ENCODE data around the gene CUL3. TPM values are rescaled to one million over a fixed set of nuclear protein-coding genes. Genes with fewer than 3 reads are reported as not detected.

The CUL3 gene
- total RNA-seq, 2 donors from 2014 or later: 83.9 to 88.3 TPM

DNA sequence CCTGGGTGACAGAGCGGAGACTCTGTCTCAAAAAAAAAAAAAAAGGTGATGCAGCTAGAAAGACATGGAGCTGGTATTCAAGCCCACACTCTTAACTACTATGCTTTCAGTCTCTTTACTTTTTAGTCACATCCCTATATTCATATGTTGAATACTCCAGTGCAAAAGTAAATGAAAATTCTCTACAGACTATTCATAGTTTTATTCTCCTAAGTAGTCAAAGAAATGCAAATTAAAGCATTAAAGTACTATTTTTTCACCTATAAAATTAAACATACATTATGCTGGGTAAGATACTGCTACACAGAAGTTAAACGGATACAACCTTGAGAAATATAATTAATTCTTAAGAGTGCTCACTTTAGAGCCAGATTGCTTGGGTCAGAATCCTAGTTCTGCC is 7.6 kb downstream of the CUL3 start:
- no peak overlapping the region for H3K9ac ChIP-seq (ENCODE audit: low read depth in 2 of 2, low read length in 2 of 2)
- H3K27me3 ChIP-seq: no peaks in the 10 kb centered on the region
- peaks cover 13% of the 10 kb centered on the region for H3K4me1 ChIP-seq
- no peak for TF ChIP-seq CTCF (IDR thresholded peaks at IDR 0.05)
- DNase-seq: no peak
- H3K9me3 ChIP-seq: no peaks in the 10 kb centered on the region
- intact Hi-C loops (cut with DNase I): loop anchor here (10.0 kb wide), 1 partner anchor 53 kb away; no protein-coding TSS in a partner anchor
- no peak overlapping the region for H3K4me3 ChIP-seq
- no peak overlapping the region for H3K27ac ChIP-seq
- H3K36me3 ChIP-seq: no peaks in the 10 kb centered on the region

DNA sequence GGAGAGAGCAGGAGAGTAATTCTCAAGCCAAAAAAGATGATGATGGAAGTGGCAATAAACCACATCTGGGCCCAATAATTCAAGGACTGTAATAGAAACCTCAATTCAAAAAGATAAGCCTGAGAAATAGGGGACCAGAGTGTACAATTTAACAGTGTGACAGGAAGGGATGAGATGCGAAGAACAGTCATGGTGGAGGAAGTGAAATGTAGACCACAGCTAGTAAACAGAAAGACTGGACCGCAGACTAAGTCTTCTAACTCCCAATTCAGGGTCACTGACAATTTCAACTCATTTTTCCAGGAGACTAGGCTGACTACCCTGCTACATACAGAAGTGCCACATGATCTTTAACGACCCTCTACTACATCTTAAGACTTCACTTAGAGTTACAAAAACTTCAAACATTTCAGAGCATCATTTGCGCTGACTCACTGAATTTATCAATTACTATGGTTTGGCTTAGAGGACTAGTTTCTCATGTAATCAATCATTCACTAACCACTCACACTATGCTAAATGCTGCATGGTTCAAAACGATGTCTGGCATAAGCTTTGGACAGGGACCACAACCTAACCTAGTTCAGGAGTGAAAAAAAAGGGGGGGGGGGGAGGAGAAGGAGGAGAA is 9.0 kb downstream of the CUL3 start:
- no peak overlapping the region for H3K9ac ChIP-seq (ENCODE audit: low read depth in 2 of 2, low read length in 2 of 2)
- no peak overlapping the region for H3K4me3 ChIP-seq
- no peaks in the 10 kb centered on the region for H3K9me3 ChIP-seq
- H3K27me3 ChIP-seq: no peaks in the 10 kb centered on the region
- no peak for DNase-seq
- H3K27ac ChIP-seq: no peak overlapping the region
- no peaks in the 10 kb centered on the region for H3K36me3 ChIP-seq
- H3K4me1 ChIP-seq: peaks cover 13% of the 10 kb centered on the region
- TF ChIP-seq CTCF (IDR thresholded peaks at IDR 0.05): no peak
- intact Hi-C loops (cut with DNase I): loop anchor here (10.0 kb wide), 1 partner anchor 51 kb away; no protein-coding TSS in a partner anchor

DNA sequence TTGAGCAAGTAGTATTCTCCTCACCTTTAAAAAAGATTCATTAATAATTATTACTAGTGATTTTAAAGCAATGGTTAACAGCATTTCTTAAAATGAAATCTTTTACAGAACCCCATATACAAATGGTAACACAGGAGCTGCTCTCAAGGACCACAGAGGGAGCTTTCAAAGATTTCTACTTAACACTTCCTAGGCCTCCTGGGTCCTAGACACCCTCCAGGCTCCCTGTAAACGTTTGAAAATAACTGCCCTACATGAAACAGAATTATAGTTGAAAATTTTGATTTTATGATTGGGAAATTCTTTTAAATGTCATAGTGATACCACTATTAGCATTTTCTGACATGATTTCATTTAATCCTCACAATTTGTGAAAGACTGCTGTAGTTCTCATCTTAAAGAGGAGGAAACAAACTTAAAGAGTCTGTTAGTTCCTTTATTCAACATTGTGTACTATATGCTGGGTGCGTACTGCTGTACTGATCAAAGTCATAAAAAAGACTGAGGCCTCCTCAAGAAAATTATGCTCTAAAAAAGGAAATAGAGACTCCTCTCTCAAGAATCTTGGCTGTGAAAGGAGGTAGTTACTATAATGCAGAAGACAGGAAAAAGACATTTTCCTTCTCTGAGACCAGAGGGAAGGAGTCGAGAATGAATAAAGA is 10.6 kb downstream of the CUL3 start:
- DNase-seq: no peak
- Histone ChIP-seq H3K27me3 (no peaks in the 10 kb centered on the region), H3K36me3 (no peaks in the 10 kb centered on the region), H3K9ac (ENCODE audit: low read depth in 2 of 2, low read length in 2 of 2) (no peak overlapping the region), H3K4me3 (no peak overlapping the region), H3K4me1 (peaks cover 13% of the 10 kb centered on the region), H3K27ac (peak overlapping the region; percentile 54), H3K9me3 (no peaks in the 10 kb centered on the region)
- TF ChIP-seq CTCF (IDR thresholded peaks at IDR 0.05): no peak
- intact Hi-C loops (cut with DNase I): loop anchor here (10.0 kb wide), 1 partner anchor 50 kb away; no protein-coding TSS in a partner anchor

- Histone ChIP-seq H3K9me3 (no peaks in the 10 kb centered on the region), H3K9ac (ENCODE audit: low read depth in 2 of 2, low read length in 2 of 2) (no peak overlapping the region), H3K27me3 (no peaks in the 10 kb centered on the region), H3K36me3 (no peaks in the 10 kb centered on the region), H3K4me3 (no peak overlapping the region), H3K27ac (no peak overlapping the region), H3K4me1 (peaks cover 13% of the 10 kb centered on the region)
- TF ChIP-seq CTCF (IDR thresholded peaks at IDR 0.05): no peak
- no peak for DNase-seq
- intact Hi-C loops (cut with DNase I): loop anchor here (10.0 kb wide), 1 partner anchor 49 kb away; no protein-coding TSS in a partner anchor
Observed at GRCh38 chr2:224573724-224574123, 11.4 kb downstream of the CUL3 start.

GRCh38 chr2:224572338-224572737 is 12.8 kb downstream of the CUL3 start:
- no peak for DNase-seq
- Histone ChIP-seq H3K27ac (no peak overlapping the region), H3K4me1 (peaks cover 13% of the 10 kb centered on the region), H3K36me3 (no peaks in the 10 kb centered on the region), H3K9me3 (no peaks in the 10 kb centered on the region), H3K27me3 (no peaks in the 10 kb centered on the region), H3K9ac (ENCODE audit: low read depth in 2 of 2, low read length in 2 of 2) (no peak overlapping the region), H3K4me3 (no peak overlapping the region)
- TF ChIP-seq CTCF (IDR thresholded peaks at IDR 0.05): no peak
- intact Hi-C loops (cut with DNase I): loop anchor here (10.0 kb wide), 1 partner anchor 48 kb away; no protein-coding TSS in a partner anchor

Data from colonic mucosa (tissue), 4 donors.